BE2C (cell line): Measurements from ENCODE around the gene ELF1.

ENCODE experiments used
- DNase-seq: peaks from one replicate; pipeline ENCODE4 v3.0.0-alpha.2; 2020
- H3K27me3 ChIP-seq: fragments of 250-450 bp; sonication (Bioruptor Pico); 2 replicates; pipeline ENCODE4 v1.5.1; 2020; ENCODE audit warnings: mild to moderate bottlenecking
- H3K36me3 ChIP-seq: fragments of 250-450 bp; sonication (Bioruptor Pico); 2 replicates; pipeline ENCODE4 v1.5.1; 2020; ENCODE audit warnings: mild to moderate bottlenecking
- H3K4me1 ChIP-seq: fragments of 250-450 bp; sonication (Bioruptor Pico); 2 replicates; pipeline ENCODE4 v1.5.1; 2020
- H3K4me3 ChIP-seq: 2 replicates; pipeline ENCODE4 v1.5.1; 2011; ENCODE audit warnings: low read depth, low read length
- H3K9me3 ChIP-seq: fragments of 250-450 bp; sonication (Bioruptor Pico); 2 replicates; pipeline ENCODE4 v1.5.1; 2020
- CTCF ChIP-seq: IDR thresholded peaks from 2 replicates; pipeline ENCODE4 v1.5.1; 2012; ENCODE audit warnings: mild to moderate bottlenecking, low read depth, low read length

Gene ELF1

DNA sequence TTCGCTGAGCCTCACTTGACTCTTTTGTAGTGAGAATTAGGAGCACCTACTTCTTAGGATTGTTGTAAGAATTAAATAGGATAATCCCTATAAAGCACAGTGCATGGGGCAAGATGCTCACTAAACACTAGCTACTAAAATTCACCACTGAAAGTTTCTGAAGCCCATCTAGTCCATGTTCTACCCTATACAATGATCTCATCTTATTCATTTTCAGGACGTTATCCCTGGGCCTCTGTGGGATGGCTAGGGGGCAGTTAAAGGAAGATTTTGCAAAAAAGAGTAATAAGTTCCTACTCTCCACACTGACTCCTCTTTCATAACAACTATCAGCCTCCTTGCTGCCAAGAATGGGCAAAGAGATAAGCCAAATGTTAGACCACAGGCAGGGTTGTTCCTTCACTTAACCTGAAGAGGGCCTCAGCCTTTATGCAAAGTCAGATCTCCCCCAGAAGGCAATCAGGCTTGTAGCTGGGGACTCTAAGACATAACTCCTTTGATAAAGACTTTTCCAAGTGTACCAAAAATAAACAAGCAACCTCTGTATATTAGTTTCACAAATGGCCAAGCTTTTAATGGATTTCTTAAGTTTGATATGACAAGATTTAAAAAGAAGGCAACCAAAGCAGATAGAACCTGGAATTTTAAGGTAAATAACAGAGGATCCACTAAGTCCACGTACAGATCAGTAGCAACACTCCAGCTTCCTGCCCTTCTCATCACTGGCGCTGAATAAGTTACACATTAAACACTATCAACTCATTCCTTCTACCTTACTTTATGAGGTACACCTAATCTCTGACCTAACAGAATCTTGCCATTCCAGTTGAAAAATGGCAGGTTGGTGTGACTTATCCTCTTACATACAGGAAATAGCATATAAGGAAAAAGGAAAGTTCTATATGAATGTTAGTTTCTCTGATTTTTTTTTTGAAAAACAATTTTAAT lies 44.4 kb downstream of the ELF1 start:
- no peak overlapping the region for H3K4me3 ChIP-seq
- peak; percentile 12 for DNase-seq
- no peaks in the 10 kb centered on the region for H3K36me3 ChIP-seq
- TF ChIP-seq CTCF: peak; percentile 54
- no peaks in the 10 kb centered on the region for H3K4me1 ChIP-seq
- no peaks in the 10 kb centered on the region for H3K27me3 ChIP-seq
- no peaks in the 10 kb centered on the region for H3K9me3 ChIP-seq

DNA sequence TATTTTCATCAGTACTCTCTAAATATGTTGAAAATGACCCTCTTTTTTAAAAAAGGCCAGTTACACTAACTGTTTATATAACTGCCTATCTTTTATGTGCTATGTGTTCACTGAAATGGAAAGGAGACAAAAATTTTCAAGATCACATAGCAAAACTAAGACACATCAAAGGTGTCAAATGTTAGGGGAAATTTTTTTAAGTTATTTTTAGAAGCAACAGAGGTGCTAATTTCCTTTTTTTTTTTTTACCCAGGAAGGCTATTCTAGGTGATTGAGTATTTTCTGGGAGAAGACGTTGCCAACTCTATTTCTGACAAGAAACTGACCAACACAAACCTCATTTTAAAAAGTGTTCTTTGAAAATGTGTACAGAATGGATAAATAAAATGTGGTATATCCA lies 45.7 kb downstream of the ELF1 start:
- no peak for TF ChIP-seq CTCF

GRCh38 chr13:40971321-40971720 lies 47.8 kb downstream of the ELF1 start:
- Histone ChIP-seq H3K27me3 (no peaks in the 10 kb centered on the region), H3K4me1 (no peaks in the 10 kb centered on the region), H3K36me3 (no peaks in the 10 kb centered on the region), H3K4me3 (no peak overlapping the region), H3K9me3 (no peaks in the 10 kb centered on the region)
- no peak for DNase-seq
- no peak for TF ChIP-seq CTCF

More for the DNA sequence above, 45.7 kb downstream of the ELF1 start:
- H3K27me3 ChIP-seq: no peaks in the 10 kb centered on the region
- H3K4me1 ChIP-seq: no peaks in the 10 kb centered on the region
- H3K4me3 ChIP-seq: no peak overlapping the region
- H3K36me3 ChIP-seq: no peaks in the 10 kb centered on the region
- no peak for DNase-seq
- H3K9me3 ChIP-seq: no peaks in the 10 kb centered on the region

- Histone ChIP-seq H3K9me3 (no peaks in the 10 kb centered on the region), H3K4me1 (no peaks in the 10 kb centered on the region), H3K36me3 (no peaks in the 10 kb centered on the region), H3K4me3 (no peak overlapping the region), H3K27me3 (no peaks in the 10 kb centered on the region)
- DNase-seq: no peak
- no peak for TF ChIP-seq CTCF
Observed at GRCh38 chr13:40970803-40971202, 48.3 kb downstream of the ELF1 start.

DNA sequence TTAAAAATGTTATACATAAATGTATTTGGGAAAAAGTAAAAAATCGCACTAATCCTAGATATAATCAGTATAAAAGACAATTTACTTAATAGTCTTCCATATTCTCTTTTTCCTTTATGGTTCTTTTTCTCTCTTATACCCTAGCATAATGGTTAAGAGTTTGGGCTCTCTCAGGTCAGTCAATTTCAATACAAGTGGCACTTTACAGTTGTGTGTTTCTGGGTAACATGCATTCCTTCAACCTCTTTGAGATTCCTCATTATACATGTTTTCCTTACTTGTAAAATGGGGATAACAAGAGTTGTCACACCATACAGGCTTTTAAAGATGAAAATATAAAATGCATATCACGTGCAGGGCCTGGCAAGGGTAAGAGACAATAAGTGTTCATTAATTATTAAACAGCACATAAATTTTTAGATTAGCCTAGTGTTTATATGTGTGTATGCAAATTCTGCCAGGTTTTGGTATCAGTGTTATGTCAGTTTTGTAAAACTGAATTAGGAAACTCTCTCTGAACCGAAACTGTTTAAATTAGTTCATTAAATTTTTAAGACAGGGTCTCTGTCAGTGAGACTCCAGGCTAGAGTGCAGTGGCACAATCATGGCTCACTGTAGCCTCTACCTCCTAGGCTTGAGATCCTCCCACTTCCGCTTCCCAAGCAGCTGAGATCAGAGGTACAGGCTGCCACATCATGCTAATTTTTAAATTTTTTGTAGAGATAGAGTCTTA lies 49.8 kb downstream of the ELF1 start:
- Histone ChIP-seq H3K9me3 (no peaks in the 10 kb centered on the region), H3K4me3 (no peak overlapping the region), H3K27me3 (no peaks in the 10 kb centered on the region), H3K36me3 (no peaks in the 10 kb centered on the region), H3K4me1 (no peaks in the 10 kb centered on the region)
- TF ChIP-seq CTCF: no peak
- no peak for DNase-seq
